Neural cell (in vitro differentiated cells): ENCODE measurements around the gene ARHGAP24.

Source experiments
- EP300 ChIP-seq: fragments of 450-650 bp; conservative IDR thresholded peaks from 2 replicates; pipeline ENCODE4 v1.6.1; 2014; ENCODE audit warnings: antibody characterized with exemption, mild to moderate bottlenecking, moderate library complexity; ENCODE audit not compliant: poor library complexity, severe bottlenecking
- EZH2 ChIP-seq: fragments of 200-600, 300-800 bp; shearing (Covaris generic), sonication (generic); IDR thresholded peaks from 2 replicates; pipeline ENCODE4 v1.6.1; 2014; ENCODE audit warnings: antibody characterized with exemption, low read length, borderline replicate concordance, mild to moderate bottlenecking; ENCODE audit not compliant: insufficient read depth, poor library complexity, severe bottlenecking
- MXI1 ChIP-seq: fragments of 450-650 bp; conservative IDR thresholded peaks from 2 replicates; pipeline ENCODE4 v1.6.1; 2014; ENCODE audit warnings: antibody characterized with exemption, mild to moderate bottlenecking; ENCODE audit not compliant: poor library complexity, severe bottlenecking
- POLR2AphosphoS5 ChIP-seq: IDR thresholded peaks from 2 replicates; pipeline ENCODE4 v1.6.1; 2012
- TAF1 ChIP-seq: IDR thresholded peaks from 2 replicates; pipeline ENCODE4 v1.6.1; 2012; ENCODE audit warnings: low read depth
- TF ChIP-seq, protein P1 (sequence below): fragments of 450-650 bp; IDR thresholded peaks from 2 replicates; pipeline ENCODE4 v1.5.1; 2014; ENCODE audit warnings: antibody characterized with exemption, mild to moderate bottlenecking, moderate library complexity; ENCODE audit not compliant: poor library complexity, severe bottlenecking
- TF ChIP-seq, protein P2 (sequence below): IDR thresholded peaks from 2 replicates; pipeline ENCODE4 v1.6.1; 2012; ENCODE audit warnings: borderline replicate concordance

DNA sequence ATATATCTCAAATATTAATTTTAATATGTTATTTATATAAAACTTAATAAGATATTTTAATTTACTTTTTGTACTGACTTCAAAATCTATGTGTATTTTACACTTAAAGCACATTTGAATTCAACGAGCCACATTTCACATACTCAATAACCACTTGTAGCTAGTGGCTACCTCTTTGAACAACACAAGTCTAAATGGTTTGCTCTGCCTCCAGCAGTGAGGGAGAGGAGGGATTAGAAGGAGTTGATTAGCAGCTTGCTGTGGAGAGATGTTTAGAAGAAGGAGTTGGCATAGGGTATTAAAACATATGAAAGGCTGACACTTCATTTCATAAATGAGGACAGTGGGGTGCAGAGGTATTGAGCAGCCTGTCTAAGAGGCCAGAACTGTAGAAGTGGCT lies 124.0 kb downstream of the ARHGAP24 start:
- TF ChIP-seq, protein P1, sequence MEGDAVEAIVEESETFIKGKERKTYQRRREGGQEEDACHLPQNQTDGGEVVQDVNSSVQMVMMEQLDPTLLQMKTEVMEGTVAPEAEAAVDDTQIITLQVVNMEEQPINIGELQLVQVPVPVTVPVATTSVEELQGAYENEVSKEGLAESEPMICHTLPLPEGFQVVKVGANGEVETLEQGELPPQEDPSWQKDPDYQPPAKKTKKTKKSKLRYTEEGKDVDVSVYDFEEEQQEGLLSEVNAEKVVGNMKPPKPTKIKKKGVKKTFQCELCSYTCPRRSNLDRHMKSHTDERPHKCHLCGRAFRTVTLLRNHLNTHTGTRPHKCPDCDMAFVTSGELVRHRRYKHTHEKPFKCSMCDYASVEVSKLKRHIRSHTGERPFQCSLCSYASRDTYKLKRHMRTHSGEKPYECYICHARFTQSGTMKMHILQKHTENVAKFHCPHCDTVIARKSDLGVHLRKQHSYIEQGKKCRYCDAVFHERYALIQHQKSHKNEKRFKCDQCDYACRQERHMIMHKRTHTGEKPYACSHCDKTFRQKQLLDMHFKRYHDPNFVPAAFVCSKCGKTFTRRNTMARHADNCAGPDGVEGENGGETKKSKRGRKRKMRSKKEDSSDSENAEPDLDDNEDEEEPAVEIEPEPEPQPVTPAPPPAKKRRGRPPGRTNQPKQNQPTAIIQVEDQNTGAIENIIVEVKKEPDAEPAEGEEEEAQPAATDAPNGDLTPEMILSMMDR, result no peak
- TF ChIP-seq EP300 (no peak), MXI1 (no peak), POLR2AphosphoS5 (no peak), TAF1 (no peak), EZH2 (no peak)
- TF ChIP-seq, protein P2, sequence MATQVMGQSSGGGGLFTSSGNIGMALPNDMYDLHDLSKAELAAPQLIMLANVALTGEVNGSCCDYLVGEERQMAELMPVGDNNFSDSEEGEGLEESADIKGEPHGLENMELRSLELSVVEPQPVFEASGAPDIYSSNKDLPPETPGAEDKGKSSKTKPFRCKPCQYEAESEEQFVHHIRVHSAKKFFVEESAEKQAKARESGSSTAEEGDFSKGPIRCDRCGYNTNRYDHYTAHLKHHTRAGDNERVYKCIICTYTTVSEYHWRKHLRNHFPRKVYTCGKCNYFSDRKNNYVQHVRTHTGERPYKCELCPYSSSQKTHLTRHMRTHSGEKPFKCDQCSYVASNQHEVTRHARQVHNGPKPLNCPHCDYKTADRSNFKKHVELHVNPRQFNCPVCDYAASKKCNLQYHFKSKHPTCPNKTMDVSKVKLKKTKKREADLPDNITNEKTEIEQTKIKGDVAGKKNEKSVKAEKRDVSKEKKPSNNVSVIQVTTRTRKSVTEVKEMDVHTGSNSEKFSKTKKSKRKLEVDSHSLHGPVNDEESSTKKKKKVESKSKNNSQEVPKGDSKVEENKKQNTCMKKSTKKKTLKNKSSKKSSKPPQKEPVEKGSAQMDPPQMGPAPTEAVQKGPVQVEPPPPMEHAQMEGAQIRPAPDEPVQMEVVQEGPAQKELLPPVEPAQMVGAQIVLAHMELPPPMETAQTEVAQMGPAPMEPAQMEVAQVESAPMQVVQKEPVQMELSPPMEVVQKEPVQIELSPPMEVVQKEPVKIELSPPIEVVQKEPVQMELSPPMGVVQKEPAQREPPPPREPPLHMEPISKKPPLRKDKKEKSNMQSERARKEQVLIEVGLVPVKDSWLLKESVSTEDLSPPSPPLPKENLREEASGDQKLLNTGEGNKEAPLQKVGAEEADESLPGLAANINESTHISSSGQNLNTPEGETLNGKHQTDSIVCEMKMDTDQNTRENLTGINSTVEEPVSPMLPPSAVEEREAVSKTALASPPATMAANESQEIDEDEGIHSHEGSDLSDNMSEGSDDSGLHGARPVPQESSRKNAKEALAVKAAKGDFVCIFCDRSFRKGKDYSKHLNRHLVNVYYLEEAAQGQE, result no peak
